Measurements from ENCODE around the gene MAPKAPK2.

DNA sequence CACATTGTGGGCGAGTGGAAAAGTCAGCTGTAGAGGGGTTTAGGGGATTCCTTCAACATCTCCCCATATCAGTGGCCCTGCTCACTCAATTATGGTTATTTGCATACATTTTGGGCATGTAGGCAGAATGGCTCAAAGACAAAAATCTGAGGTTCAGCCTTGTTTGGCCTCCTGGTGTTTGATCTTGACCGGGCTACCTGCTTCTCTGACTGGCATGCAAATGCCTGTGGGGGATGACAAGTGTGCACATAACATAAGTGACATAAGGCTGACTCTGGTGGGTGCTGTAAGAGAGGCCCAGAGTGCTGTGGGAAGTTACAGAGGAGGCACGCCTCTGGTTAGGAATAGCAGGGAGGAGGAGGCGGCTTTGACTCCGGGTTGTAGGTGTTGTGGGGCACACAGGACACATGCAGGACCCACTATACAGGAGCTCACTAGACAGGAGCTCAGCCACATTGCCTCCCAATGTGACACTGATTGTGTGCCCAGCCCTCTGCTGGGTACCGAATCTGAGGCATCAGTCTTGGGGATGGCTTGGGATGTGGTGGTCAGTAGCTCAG lies 56.5 kb downstream of the MAPKAPK2 start:
- TF ChIP-seq CTCF (IDR thresholded peaks at IDR 0.05): no peak
- TF ChIP-seq EP300 (IDR thresholded peaks at IDR 0.05): no peak

Data from upper lobe of left lung (tissue), 4 donors.